ENCODE measurements around the gene PTPRM.

The PTPRM gene

DNA sequence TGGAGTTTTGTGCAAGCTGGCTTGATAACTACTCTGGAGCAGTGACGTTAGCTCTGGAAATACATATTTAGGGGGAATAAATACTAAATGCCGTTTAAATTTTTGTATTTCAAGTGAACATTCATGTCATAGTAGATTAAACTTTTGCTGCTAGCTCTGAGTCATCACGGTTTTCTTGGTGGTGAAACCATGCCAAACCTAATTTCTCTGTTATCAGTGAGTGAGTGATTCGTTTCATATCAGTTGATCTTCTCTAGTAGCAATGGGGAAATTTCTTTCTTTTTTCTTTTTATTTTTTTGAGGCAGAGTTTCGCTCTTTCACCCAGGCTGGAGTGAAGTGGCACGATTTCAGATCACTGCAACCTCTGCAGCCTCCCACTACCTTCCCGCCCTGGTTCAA lies 211.1 kb downstream of the PTPRM start:
- FAIRE-seq (no peak), DNase-seq (ENCODE audit: insufficient read length, low spot score) (no peak)
- TF ChIP-seq POLR2A (IDR thresholded peaks at IDR 0.05; ENCODE audit: low read depth, low read length) (no peak), POLR2AphosphoS5 (IDR thresholded peaks at IDR 0.05; ENCODE audit: low read depth, low read length) (no peak), PAX5 (IDR thresholded peaks at IDR 0.05; ENCODE audit: insufficient read depth, low read length, severe bottlenecking) (no peak), POU2F2 (IDR thresholded peaks at IDR 0.05; ENCODE audit: low read depth, low read length) (no peak), SPI1 (IDR thresholded peaks at IDR 0.05; ENCODE audit: low read depth, low read length) (no peak), TAF1 (IDR thresholded peaks at IDR 0.05; ENCODE audit: low read depth, low read length) (no peak)

DNA sequence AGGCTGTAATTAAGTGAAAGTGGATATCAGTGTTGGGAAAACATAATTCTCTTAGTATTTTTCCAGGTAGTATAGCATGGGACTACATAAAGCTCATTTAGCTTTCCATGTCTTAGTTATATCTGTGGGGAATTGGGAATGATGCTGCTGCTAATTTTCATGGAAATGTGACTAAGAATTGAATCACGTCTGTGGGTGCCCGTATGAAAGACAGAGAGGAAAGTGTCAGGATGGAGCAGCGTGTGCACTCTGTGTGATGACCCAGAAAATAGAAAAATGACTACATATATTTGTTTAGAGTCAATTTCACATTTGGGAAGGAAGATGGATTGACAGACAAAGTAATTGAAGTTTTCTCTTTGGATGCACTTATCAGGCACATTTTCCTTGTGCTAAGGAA lies 212.1 kb downstream of the PTPRM start:
- DNase-seq (ENCODE audit: insufficient read length, low spot score): no peak
- no peak for FAIRE-seq
- no peak for TF ChIP-seq PAX5 (IDR thresholded peaks at IDR 0.05; ENCODE audit: insufficient read depth, low read length, severe bottlenecking)
- TF ChIP-seq POU2F2 (IDR thresholded peaks at IDR 0.05; ENCODE audit: low read depth, low read length): no peak
- TF ChIP-seq POLR2A (IDR thresholded peaks at IDR 0.05; ENCODE audit: low read depth, low read length): no peak
- no peak for TF ChIP-seq TAF1 (IDR thresholded peaks at IDR 0.05; ENCODE audit: low read depth, low read length)

DNA sequence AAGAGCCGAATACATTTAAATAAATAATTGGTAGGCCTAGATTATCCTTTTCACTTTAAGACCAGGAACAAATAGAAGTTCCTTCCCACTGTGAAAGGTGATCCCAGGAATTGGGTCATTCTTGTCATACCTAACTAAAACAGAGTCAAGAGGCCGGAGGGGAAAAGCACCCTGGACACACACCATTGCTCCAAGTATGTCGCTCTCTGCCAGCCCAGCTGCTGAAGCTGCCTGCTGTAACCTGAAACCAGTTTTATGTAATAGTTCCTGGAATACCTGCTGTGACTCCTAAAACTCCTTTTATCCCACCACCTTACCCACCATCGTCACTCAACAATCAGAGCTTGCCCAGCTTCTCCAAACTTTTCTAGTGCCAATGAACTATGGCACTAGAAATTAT lies 217.1 kb downstream of the PTPRM start:
- DNase-seq (ENCODE audit: insufficient read length, low spot score) (no peak), FAIRE-seq (no peak)
- TF ChIP-seq TAF1 (IDR thresholded peaks at IDR 0.05; ENCODE audit: low read depth, low read length): no peak
- TF ChIP-seq PAX5 (IDR thresholded peaks at IDR 0.05; ENCODE audit: insufficient read depth, low read length, severe bottlenecking): no peak
- TF ChIP-seq POLR2A (IDR thresholded peaks at IDR 0.05; ENCODE audit: low read depth, low read length): no peak
- no peak for TF ChIP-seq POLR2AphosphoS5 (IDR thresholded peaks at IDR 0.05; ENCODE audit: low read depth, low read length)
- no peak for TF ChIP-seq SPI1 (IDR thresholded peaks at IDR 0.05; ENCODE audit: low read depth, low read length)
- no peak for TF ChIP-seq POU2F2 (IDR thresholded peaks at IDR 0.05; ENCODE audit: low read depth, low read length)

DNA sequence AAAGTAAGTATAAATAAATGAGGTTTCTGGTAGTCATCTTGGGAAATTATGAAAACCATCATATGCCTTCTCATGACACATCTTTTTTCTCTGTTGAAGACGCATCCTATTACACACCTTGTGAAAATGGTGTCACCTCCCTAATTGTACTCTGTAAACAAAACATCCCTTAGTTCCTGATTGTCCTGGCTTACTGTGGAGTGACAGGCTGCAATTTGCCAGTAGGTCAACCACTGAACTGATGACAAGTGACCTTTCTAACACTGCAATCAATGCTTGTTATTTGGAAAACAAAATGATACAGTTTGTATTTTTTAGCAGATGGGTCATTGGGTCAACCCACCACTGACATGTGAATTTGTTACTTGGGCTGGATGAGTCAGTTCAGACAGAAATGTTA lies 219.5 kb downstream of the PTPRM start:
- DNase-seq (ENCODE audit: insufficient read length, low spot score): no peak
- no peak for TF ChIP-seq POLR2A (IDR thresholded peaks at IDR 0.05; ENCODE audit: low read depth, low read length)
- no peak for TF ChIP-seq TAF1 (IDR thresholded peaks at IDR 0.05; ENCODE audit: low read depth, low read length)
- TF ChIP-seq PAX5 (IDR thresholded peaks at IDR 0.05; ENCODE audit: insufficient read depth, low read length, severe bottlenecking): no peak
- TF ChIP-seq POU2F2 (IDR thresholded peaks at IDR 0.05; ENCODE audit: low read depth, low read length): no peak
- TF ChIP-seq POLR2AphosphoS5 (IDR thresholded peaks at IDR 0.05; ENCODE audit: low read depth, low read length): no peak
- no peak for TF ChIP-seq SPI1 (IDR thresholded peaks at IDR 0.05; ENCODE audit: low read depth, low read length)
- FAIRE-seq: no peak

DNA sequence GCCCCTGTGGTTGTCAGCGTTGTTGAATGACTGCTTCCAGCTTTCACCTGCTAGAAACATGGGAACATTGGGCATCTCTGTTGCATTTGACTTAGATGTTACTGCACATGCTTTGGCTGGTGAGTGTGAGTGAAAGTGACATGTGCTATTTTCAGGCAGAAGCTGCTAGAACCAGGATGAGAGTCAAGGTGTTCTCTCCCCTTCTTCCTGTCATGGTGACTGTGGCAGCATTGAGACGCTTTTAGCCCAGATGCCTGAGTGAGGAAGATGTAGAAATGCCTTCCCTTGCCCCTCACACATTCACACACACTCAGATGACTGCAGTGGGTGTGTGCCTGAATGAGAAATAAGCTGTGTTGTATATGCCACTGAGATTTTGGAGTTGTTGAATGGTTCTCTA lies 220.2 kb downstream of the PTPRM start:
- FAIRE-seq: no peak
- TF ChIP-seq SPI1 (IDR thresholded peaks at IDR 0.05; ENCODE audit: low read depth, low read length): no peak
- TF ChIP-seq POLR2A (IDR thresholded peaks at IDR 0.05; ENCODE audit: low read depth, low read length): no peak
- TF ChIP-seq TAF1 (IDR thresholded peaks at IDR 0.05; ENCODE audit: low read depth, low read length): no peak
- no peak for TF ChIP-seq POU2F2 (IDR thresholded peaks at IDR 0.05; ENCODE audit: low read depth, low read length)
- no peak for TF ChIP-seq PAX5 (IDR thresholded peaks at IDR 0.05; ENCODE audit: insufficient read depth, low read length, severe bottlenecking)
- TF ChIP-seq POLR2AphosphoS5 (IDR thresholded peaks at IDR 0.05; ENCODE audit: low read depth, low read length): no peak
- DNase-seq (ENCODE audit: insufficient read length, low spot score): no peak

DNA sequence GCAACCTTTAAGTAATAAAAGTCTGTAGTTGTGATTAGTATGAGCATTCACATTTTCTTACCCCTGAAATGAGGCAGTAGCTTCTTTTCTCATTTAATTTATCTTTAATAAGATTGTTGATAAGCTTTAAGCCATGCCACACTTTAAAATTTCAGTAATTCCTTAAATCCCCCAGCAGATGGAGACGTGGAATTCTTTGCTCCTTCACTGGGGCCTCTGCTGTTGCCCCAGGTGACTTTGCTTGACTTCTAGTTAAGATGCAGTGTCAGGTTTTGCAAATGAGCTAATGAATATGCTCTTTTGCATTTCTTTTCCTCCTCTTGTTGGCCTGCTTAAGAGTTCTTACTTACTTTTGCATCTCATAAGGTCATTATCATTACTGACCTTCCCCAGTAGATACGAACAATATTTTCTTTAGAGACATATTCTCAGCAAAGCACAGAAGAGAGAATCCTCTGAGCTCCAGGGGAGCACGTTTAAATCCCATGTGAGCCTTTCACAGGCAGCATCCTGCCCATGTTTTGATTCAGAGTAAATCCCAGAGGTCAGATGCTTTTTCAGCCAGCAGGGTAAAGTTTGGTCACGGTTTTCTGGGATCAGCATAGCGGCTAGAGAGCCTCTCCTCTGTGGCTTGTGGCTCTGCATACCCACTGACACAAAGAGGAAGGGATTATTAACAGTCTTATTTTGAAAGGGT lies 222.9 kb downstream of the PTPRM start:
- TF ChIP-seq POLR2AphosphoS5 (IDR thresholded peaks at IDR 0.05; ENCODE audit: low read depth, low read length) (no peak), TAF1 (IDR thresholded peaks at IDR 0.05; ENCODE audit: low read depth, low read length) (no peak), POLR2A (IDR thresholded peaks at IDR 0.05; ENCODE audit: low read depth, low read length) (no peak)
- DNase-seq (ENCODE audit: insufficient read length, low spot score) (no peak), FAIRE-seq (no peak)

DNA sequence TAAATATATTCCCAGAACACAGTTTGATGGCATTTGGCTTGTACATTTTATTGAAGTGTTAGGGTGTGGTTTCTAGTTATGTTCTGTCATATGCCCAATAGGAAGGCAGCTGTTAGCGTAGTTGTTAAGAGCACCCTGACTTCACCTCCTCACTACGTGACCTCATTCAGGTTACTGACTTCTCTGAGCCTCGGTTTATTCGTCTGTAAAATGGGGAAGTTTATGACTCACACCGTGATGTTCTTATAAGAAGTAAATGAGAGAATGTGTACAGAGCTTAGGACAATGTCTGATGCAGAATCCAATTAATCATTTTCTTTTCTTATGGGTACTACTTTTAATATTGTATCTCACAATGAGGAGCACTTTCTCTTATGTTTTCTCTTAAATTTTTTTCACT lies 226.0 kb downstream of the PTPRM start:
- FAIRE-seq (no peak), DNase-seq (ENCODE audit: insufficient read length, low spot score) (no peak)
- TF ChIP-seq POLR2AphosphoS5 (IDR thresholded peaks at IDR 0.05; ENCODE audit: low read depth, low read length): no peak
- no peak for TF ChIP-seq TAF1 (IDR thresholded peaks at IDR 0.05; ENCODE audit: low read depth, low read length)
- no peak for TF ChIP-seq POU2F2 (IDR thresholded peaks at IDR 0.05; ENCODE audit: low read depth, low read length)
- TF ChIP-seq SPI1 (IDR thresholded peaks at IDR 0.05; ENCODE audit: low read depth, low read length): no peak
- no peak for TF ChIP-seq PAX5 (IDR thresholded peaks at IDR 0.05; ENCODE audit: insufficient read depth, low read length, severe bottlenecking)
- no peak for TF ChIP-seq POLR2A (IDR thresholded peaks at IDR 0.05; ENCODE audit: low read depth, low read length)

DNA sequence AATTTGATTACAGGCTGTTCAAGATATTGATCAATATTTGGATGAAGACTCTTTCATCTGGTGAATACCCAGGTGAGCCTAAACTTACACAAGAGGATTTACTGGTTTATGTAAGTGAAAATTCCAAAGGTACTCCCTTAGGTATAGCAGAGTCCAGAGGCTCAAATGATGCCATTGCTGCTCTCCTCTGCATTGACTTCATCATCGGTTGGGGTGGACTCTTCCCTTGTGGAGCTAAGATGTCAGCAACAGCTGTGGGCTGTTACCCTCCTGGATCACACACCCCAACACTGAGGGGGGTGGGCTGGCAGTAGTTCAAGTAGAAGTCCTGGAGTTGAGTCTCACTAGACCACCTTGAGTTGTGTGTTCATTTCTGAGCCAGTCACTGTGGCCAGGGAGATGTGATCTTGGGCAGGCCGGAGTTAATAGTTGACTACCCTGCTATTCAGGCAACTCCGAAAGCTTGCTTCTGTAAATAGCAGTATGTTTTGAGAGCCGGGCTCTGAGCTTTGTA lies 236.9 kb downstream of the PTPRM start:
- TF ChIP-seq PAX5 (IDR thresholded peaks at IDR 0.05; ENCODE audit: insufficient read depth, low read length, severe bottlenecking) (no peak), POLR2A (IDR thresholded peaks at IDR 0.05; ENCODE audit: low read depth, low read length) (no peak), SPI1 (IDR thresholded peaks at IDR 0.05; ENCODE audit: low read depth, low read length) (no peak), POLR2AphosphoS5 (IDR thresholded peaks at IDR 0.05; ENCODE audit: low read depth, low read length) (no peak), TAF1 (IDR thresholded peaks at IDR 0.05; ENCODE audit: low read depth, low read length) (no peak), POU2F2 (IDR thresholded peaks at IDR 0.05; ENCODE audit: low read depth, low read length) (no peak)
- FAIRE-seq (no peak), DNase-seq (ENCODE audit: insufficient read length, low spot score) (no peak)

DNA sequence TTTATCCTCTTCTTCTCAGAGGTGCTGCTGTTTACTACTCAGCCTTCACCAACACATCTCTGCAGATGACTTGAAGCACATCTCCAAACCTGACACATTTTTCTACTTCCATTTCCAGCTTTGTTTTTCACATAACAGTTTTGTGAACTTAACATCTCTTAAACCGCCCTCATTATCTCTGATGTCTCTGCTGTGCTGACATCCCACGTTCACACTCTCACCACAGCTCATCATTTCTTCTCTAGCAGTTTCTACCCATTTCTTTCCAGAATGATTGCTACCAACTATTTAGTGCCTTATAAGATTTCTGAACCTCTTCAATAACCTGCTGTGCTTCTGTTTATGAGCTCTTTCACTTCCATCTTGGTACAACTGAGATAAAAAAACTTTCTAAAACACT lies 238.0 kb downstream of the PTPRM start:
- FAIRE-seq (no peak), DNase-seq (ENCODE audit: insufficient read length, low spot score) (no peak)
- no peak for TF ChIP-seq POLR2AphosphoS5 (IDR thresholded peaks at IDR 0.05; ENCODE audit: low read depth, low read length)

DNA sequence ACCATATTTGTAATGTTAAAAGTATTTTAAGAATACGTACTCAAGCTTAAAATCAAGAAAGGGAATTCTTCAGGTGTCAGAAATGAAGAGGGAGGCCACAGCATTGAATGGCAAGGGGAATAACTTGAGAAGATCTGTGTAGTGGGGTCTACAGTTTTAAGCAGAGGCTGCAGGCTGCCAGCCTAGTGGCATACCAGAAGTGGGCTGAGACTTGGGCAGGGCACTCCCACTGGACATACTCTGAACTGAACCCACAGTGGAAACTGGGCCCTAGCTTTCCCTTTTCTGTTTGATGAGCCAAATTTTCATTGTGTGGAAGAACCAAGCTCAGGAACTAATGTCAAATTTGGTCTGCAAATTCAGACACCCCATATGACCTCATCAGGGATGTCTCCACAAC lies 238.8 kb downstream of the PTPRM start:
- TF ChIP-seq POLR2AphosphoS5 (IDR thresholded peaks at IDR 0.05; ENCODE audit: low read depth, low read length) (no peak), SPI1 (IDR thresholded peaks at IDR 0.05; ENCODE audit: low read depth, low read length) (no peak), PAX5 (IDR thresholded peaks at IDR 0.05; ENCODE audit: insufficient read depth, low read length, severe bottlenecking) (no peak), POU2F2 (IDR thresholded peaks at IDR 0.05; ENCODE audit: low read depth, low read length) (no peak)
- DNase-seq (ENCODE audit: insufficient read length, low spot score) (no peak), FAIRE-seq (no peak)

Measured in GM12891 (cell line).